Measurements from ENCODE around the gene MPHOSPH10.
"Not testable (repeated sequence)": the region's sequence is repeated elsewhere in the genome, so short reads cannot be mapped to it uniquely, and the experiment has no call there.

The MPHOSPH10 gene

GRCh38 chr2:71130152-71130904 lies at the start of gene MPHOSPH10, which contains the start of gene MCEE:
TSS of gene MPHOSPH10 (plus strand) at chr2:71130634. CDS start at chr2:71130666, 32 bp downstream.
TSS of gene MCEE (minus strand) at chr2:71130229. CDS start at chr2:71130219, 10 bp downstream.
- Histone ChIP-seq H3K36me3 (ENCODE audit: control insufficient read depth, insufficient read depth, low read length) (peaks cover 5% of the 10 kb centered on the region), H3K27me3 (replicated peaks; ENCODE audit: control insufficient read depth, insufficient read depth, low read length) (no peaks in the 10 kb centered on the region), H3K4me3 (replicated peaks; ENCODE audit: low read depth, low read length) (peak within 1 kb of the TSS; percentile 88)
- peak; percentile 92 for DNase-seq (ENCODE audit: extremely low read depth, insufficient read length)
- TF ChIP-seq CTCF (IDR thresholded peaks at IDR 0.05; ENCODE audit: insufficient read depth, low read length, poor library complexity, severe bottlenecking), result no peak

GRCh38 chr2:71082402-71083252 lies 47.8 kb upstream of the MPHOSPH10 start:
- Histone ChIP-seq H3K36me3 (ENCODE audit: control insufficient read depth, insufficient read depth, low read length) (peaks cover 6% of the 10 kb centered on the region), H3K4me3 (replicated peaks; ENCODE audit: low read depth, low read length) (no peak overlapping the region)
- no peak for DNase-seq (ENCODE audit: extremely low read depth, insufficient read length)

GRCh38 chr2:71083297-71083696 lies 47.1 kb upstream of the MPHOSPH10 start:
- not testable (repeated sequence) for H3K36me3 ChIP-seq (ENCODE audit: control insufficient read depth, insufficient read depth, low read length); DNase-seq (ENCODE audit: extremely low read depth, insufficient read length); H3K27me3 ChIP-seq (replicated peaks; ENCODE audit: control insufficient read depth, insufficient read depth, low read length); H3K4me3 ChIP-seq (replicated peaks; ENCODE audit: low read depth, low read length)

More at GRCh38 chr2:71082402-71083252, 47.8 kb upstream of the MPHOSPH10 start:
- TF ChIP-seq CTCF (IDR thresholded peaks at IDR 0.05; ENCODE audit: insufficient read depth, low read length, poor library complexity, severe bottlenecking), result no peak
- no peaks in the 10 kb centered on the region for H3K27me3 ChIP-seq (replicated peaks; ENCODE audit: control insufficient read depth, insufficient read depth, low read length)

- H3K4me3 ChIP-seq (replicated peaks; ENCODE audit: low read depth, low read length); H3K36me3 ChIP-seq (ENCODE audit: control insufficient read depth, insufficient read depth, low read length); DNase-seq (ENCODE audit: extremely low read depth, insufficient read length); H3K27me3 ChIP-seq (replicated peaks; ENCODE audit: control insufficient read depth, insufficient read depth, low read length): not testable (repeated sequence)
These were observed 46.6 kb upstream of the MPHOSPH10 start for GRCh38 chr2:71083752-71084312.

GRCh38 chr2:71085325-71086003 lies 45.0 kb upstream of the MPHOSPH10 start:
- DNase-seq (ENCODE audit: extremely low read depth, insufficient read length); H3K27me3 ChIP-seq (replicated peaks; ENCODE audit: control insufficient read depth, insufficient read depth, low read length); H3K36me3 ChIP-seq (ENCODE audit: control insufficient read depth, insufficient read depth, low read length); H3K4me3 ChIP-seq (replicated peaks; ENCODE audit: low read depth, low read length): not testable (repeated sequence)

- not testable (repeated sequence) for H3K36me3 ChIP-seq (ENCODE audit: control insufficient read depth, insufficient read depth, low read length); H3K27me3 ChIP-seq (replicated peaks; ENCODE audit: control insufficient read depth, insufficient read depth, low read length); H3K4me3 ChIP-seq (replicated peaks; ENCODE audit: low read depth, low read length); DNase-seq (ENCODE audit: extremely low read depth, insufficient read length)
These were observed 41.0 kb upstream of the MPHOSPH10 start for GRCh38 chr2:71089475-71089874.

- H3K27me3 ChIP-seq (replicated peaks; ENCODE audit: control insufficient read depth, insufficient read depth, low read length); H3K36me3 ChIP-seq (ENCODE audit: control insufficient read depth, insufficient read depth, low read length); H3K4me3 ChIP-seq (replicated peaks; ENCODE audit: low read depth, low read length); DNase-seq (ENCODE audit: extremely low read depth, insufficient read length): not testable (repeated sequence)
These were observed 38.6 kb upstream of the MPHOSPH10 start for GRCh38 chr2:71091808-71092207.

GRCh38 chr2:71092491-71093260 lies 37.8 kb upstream of the MPHOSPH10 start:
- not testable (repeated sequence) for H3K36me3 ChIP-seq (ENCODE audit: control insufficient read depth, insufficient read depth, low read length); DNase-seq (ENCODE audit: extremely low read depth, insufficient read length); H3K4me3 ChIP-seq (replicated peaks; ENCODE audit: low read depth, low read length); H3K27me3 ChIP-seq (replicated peaks; ENCODE audit: control insufficient read depth, insufficient read depth, low read length)
